Measurements from ENCODE around the gene GPR149. TPM values are rescaled to one million over a fixed set of nuclear protein-coding genes. Genes with fewer than 3 reads are reported as not detected.

GPR149 gene
- polyA plus RNA-seq, 1 donor (not counting 4 experiments of a cell fraction or from before 2014, with no cell fraction given), result not detected

GRCh38 chr3:154428286-154429206, 1.4 kb downstream of the GPR149 start:
- Histone ChIP-seq H3K9ac (ENCODE audit: control insufficient read depth, extremely low read depth, insufficient read depth, low read length) (no peak overlapping the region), H3K9me1 (ENCODE audit: control insufficient read depth, extremely low read depth, insufficient read depth, low read length) (no peaks in the 10 kb centered on the region), H3K4me3 (ENCODE audit: control insufficient read depth in 2 of 3, extremely low read depth in 1 of 3, insufficient read depth in 2 of 3, low read depth in 1 of 3, low read length in 3 of 3) (peak overlapping the region in 2 of 3 experiments; percentile 20 to 44), H3K27me3 (ENCODE audit: control insufficient read depth, extremely low read depth, insufficient read depth, low read length) (peaks cover 25% of the 10 kb centered on the region), H3K36me3 (ENCODE audit: control insufficient read depth in 2 of 2, extremely low read depth in 1 of 2, insufficient read depth in 2 of 2, low read length in 2 of 2) (no peaks in the 10 kb centered on the region), H3K4me2 (ENCODE audit: control insufficient read depth, extremely low read depth, insufficient read depth, low read depth, low read length) (peak overlapping the region; percentile 76), H3K9me3 (ENCODE audit: control insufficient read depth, low read depth, low read length) (no peaks in the 10 kb centered on the region), H3K27ac (ENCODE audit: control insufficient read depth, insufficient read depth, low read length) (no peak overlapping the region), H3K4me1 (ENCODE audit: control insufficient read depth, extremely low read depth, insufficient read depth, low read length) (no peaks in the 10 kb centered on the region), H2AFZ (ENCODE audit: control insufficient read depth, low read length) (no peak overlapping the region), H4K20me1 (ENCODE audit: control insufficient read depth, extremely low read depth, insufficient read depth, low read length) (no peaks in the 10 kb centered on the region), H3K79me2 (ENCODE audit: control insufficient read depth, insufficient read depth, low read length) (no peaks in the 10 kb centered on the region)
- TF ChIP-seq, protein P1, sequence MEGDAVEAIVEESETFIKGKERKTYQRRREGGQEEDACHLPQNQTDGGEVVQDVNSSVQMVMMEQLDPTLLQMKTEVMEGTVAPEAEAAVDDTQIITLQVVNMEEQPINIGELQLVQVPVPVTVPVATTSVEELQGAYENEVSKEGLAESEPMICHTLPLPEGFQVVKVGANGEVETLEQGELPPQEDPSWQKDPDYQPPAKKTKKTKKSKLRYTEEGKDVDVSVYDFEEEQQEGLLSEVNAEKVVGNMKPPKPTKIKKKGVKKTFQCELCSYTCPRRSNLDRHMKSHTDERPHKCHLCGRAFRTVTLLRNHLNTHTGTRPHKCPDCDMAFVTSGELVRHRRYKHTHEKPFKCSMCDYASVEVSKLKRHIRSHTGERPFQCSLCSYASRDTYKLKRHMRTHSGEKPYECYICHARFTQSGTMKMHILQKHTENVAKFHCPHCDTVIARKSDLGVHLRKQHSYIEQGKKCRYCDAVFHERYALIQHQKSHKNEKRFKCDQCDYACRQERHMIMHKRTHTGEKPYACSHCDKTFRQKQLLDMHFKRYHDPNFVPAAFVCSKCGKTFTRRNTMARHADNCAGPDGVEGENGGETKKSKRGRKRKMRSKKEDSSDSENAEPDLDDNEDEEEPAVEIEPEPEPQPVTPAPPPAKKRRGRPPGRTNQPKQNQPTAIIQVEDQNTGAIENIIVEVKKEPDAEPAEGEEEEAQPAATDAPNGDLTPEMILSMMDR (optimal IDR thresholded peaks at IDR 0.05 in 1 of 3, IDR thresholded peaks at IDR 0.05 in 1 of 3, conservative IDR thresholded peaks at IDR 0.05 in 1 of 3; ENCODE audit: extremely low read depth in 1 of 3, insufficient read depth in 2 of 3, low read length in 3 of 3), result peak in 1 of 3 experiments; percentile 16
- peak; percentile 80 for TF ChIP-seq EZH2 (IDR thresholded peaks at IDR 0.05; ENCODE audit: low read length)
- FAIRE-seq (no peak), DNase-seq (ENCODE audit: low read depth, low spot score) (no peak)
- dilution Hi-C loops (cut with MboI; ENCODE audit: extremely low pct_ligation_motif_present, low sequenced_read_pairs), result no loop called here

- Histone ChIP-seq H3K79me2 (ENCODE audit: control insufficient read depth, insufficient read depth, low read length) (no peaks in the 10 kb centered on the region), H3K27me3 (ENCODE audit: control insufficient read depth, extremely low read depth, insufficient read depth, low read length) (peaks cover 25% of the 10 kb centered on the region), H3K9me3 (ENCODE audit: control insufficient read depth, low read depth, low read length) (no peaks in the 10 kb centered on the region), H3K9me1 (ENCODE audit: control insufficient read depth, extremely low read depth, insufficient read depth, low read length) (no peaks in the 10 kb centered on the region), H3K4me1 (ENCODE audit: control insufficient read depth, extremely low read depth, insufficient read depth, low read length) (no peaks in the 10 kb centered on the region), H3K4me3 (ENCODE audit: control insufficient read depth in 2 of 3, extremely low read depth in 1 of 3, insufficient read depth in 2 of 3, low read depth in 1 of 3, low read length in 3 of 3) (peak overlapping the region in 2 of 3 experiments; percentile 20 to 44), H3K9ac (ENCODE audit: control insufficient read depth, extremely low read depth, insufficient read depth, low read length) (no peak overlapping the region), H2AFZ (ENCODE audit: control insufficient read depth, low read length) (no peak overlapping the region), H3K27ac (ENCODE audit: control insufficient read depth, insufficient read depth, low read length) (no peak overlapping the region), H4K20me1 (ENCODE audit: control insufficient read depth, extremely low read depth, insufficient read depth, low read length) (no peaks in the 10 kb centered on the region), H3K4me2 (ENCODE audit: control insufficient read depth, extremely low read depth, insufficient read depth, low read depth, low read length) (peak overlapping the region; percentile 76), H3K36me3 (ENCODE audit: control insufficient read depth in 2 of 2, extremely low read depth in 1 of 2, insufficient read depth in 2 of 2, low read length in 2 of 2) (no peaks in the 10 kb centered on the region)
- no peak for DNase-seq (ENCODE audit: low read depth, low spot score)
- no peak for TF ChIP-seq EZH2 (IDR thresholded peaks at IDR 0.05; ENCODE audit: low read length)
- TF ChIP-seq, protein P1 (optimal IDR thresholded peaks at IDR 0.05 in 1 of 3, IDR thresholded peaks at IDR 0.05 in 1 of 3, conservative IDR thresholded peaks at IDR 0.05 in 1 of 3; ENCODE audit: extremely low read depth in 1 of 3, insufficient read depth in 2 of 3, low read length in 3 of 3), result peak in 1 of 3 experiments; percentile 14
- dilution Hi-C loops (cut with MboI; ENCODE audit: extremely low pct_ligation_motif_present, low sequenced_read_pairs), result no loop called here
- FAIRE-seq, result no peak
Measured at GRCh38 chr3:154427685-154428285, 2.2 kb downstream of the GPR149 start.

All from keratinocyte (primary cell).